HG03469 (cell line): ENCODE data around the gene SLC28A2.
"Not testable (repeated sequence)": the region's sequence is repeated elsewhere in the genome, so short reads cannot be mapped to it uniquely, and the experiment has no call there.

Experiments used
- ATAC-seq: cut with Tn5 transposase; IDR thresholded peaks from one replicate; pipeline ENCODE4 v1.9.1; 2021; ENCODE audit warnings: mild to moderate bottlenecking, moderate library complexity, moderate number of reproducible peaks; ENCODE audit not compliant: unreplicated experiment

Gene SLC28A2

DNA sequence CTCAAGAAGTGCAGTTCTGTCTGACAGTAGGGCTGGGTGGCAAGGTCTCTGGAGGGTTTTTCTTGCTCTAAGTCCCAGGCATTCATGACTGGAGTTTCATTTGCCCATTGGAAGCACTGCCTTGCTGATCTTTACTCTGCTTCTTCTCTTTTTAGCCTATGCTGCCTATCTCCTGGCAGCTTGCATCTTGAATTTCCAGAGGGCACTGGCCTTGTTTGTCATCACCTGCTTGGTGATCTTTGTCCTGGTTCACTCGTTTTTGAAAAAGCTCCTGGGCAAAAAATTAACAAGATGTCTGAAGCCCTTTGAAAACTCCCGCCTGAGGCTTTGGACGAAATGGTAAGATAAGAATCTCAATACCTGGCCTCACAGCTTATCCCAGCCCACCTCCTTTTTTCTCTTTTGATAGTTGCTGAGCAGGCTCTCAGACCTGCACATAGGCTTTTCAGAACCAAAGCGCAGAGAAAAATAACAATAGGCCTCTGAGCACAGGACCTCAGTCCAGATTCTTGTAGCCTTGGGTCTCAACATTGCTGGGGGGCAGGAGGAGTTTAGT, 10.9 kb downstream of the SLC28A2 start:
- no peak for ATAC-seq

DNA sequence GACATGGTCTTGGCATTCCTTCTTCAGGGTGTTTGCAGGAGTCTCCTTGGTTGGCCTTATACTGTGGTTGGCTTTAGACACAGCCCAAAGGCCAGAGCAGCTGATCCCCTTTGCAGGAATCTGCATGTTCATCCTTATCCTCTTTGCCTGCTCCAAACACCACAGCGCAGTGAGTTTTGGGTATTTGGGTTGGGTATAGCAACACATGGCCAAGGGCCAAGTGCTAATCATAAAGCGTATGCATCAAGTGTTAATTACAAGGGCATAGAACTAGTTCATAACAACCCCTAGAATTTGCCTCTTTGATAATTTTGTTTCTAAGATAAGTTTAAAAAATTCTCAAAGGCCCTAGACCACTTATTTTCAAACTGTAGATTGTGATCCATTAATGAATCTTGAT, 11.8 kb downstream of the SLC28A2 start:
- no peak for ATAC-seq

DNA sequence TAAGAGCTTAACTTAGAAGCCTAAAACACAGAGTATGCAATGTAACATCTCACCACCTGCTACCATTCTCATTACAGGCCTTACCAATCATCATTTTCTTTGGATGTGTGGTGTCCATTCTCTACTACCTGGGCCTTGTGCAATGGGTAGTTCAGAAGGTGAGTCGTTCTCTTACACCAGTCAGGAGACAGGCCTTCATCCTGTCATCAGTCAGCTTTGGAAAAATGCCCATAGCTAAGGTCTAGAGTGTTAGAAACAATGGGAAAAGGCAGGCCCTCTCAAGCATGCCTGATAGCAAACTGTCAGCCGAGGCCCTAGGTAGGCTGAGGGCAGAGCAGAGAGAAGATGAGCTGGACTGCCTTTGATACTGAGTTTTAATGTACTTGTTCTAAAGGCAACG, 13.5 kb downstream of the SLC28A2 start:
- ATAC-seq = no peak

DNA sequence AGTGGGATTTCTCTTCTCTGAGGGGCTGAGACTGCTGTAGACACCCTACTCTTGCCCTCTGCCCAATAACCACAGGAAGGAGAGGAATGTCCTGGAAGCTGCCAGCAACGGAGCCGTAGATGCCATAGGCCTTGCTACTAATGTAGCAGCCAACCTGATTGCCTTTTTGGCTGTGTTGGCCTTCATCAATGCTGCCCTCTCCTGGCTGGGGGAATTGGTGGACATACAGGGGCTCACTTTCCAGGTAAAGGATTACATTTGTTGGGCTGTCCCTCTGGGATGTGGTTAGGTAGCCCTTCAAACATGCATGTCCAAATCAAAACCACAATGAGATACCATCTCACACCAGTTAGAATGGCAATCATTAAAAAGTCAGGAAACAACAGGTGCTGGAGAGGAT, 16.1 kb downstream of the SLC28A2 start:
- no peak for ATAC-seq

DNA sequence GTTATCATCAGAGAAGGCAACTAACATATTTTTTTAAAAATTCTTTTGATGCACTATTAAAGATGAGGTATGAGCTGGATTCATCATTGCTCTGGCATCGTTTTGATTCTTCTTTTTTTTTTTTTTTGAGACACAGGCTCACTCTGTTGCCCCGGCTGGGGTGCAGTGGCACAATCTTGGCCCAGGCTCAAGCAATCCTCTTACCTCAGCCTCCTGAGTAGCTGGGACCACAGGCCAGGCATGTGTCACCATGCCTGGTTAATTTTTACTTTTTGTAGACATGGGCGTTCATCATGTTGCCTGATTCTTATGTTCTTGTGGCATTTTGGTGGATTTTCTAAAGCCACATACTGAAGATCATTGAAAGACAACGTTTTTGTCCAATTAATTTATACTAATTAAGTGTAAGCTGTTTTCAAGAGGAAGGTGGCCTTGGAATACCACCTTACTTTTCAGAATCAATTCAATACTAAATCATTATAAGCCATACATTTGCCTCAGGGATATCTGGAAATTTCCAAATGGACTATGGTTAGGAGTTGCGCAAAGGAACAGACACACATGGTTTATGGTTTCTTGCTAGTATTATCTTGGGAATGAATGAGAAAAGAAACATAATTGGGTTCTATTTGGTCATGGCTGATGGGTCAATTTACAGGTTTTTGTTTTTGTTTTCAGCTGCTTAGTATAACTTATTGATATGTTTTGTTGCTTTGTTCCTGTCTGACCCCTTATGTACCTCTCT, 22.8 kb downstream of the SLC28A2 start:
- no peak for ATAC-seq

DNA sequence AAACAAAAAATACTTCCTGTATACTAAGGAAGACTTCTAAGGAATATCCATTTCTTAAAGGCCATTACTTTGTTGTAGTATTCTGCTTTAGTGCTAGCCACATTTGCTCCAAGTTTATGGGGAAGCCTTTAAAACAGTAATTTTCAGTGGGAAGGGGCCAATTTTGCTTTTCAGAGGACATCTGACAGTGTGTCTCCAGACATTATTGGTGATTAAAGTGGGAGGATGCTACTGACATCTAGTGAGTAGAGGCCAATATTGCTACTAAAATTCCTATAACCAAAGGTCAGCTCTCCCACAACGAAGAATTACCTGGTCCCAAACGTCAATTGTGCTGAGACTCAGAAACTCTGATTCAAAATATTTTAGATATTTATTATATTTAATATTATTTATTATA, 24.8 kb downstream of the SLC28A2 start:
- no peak for ATAC-seq

DNA sequence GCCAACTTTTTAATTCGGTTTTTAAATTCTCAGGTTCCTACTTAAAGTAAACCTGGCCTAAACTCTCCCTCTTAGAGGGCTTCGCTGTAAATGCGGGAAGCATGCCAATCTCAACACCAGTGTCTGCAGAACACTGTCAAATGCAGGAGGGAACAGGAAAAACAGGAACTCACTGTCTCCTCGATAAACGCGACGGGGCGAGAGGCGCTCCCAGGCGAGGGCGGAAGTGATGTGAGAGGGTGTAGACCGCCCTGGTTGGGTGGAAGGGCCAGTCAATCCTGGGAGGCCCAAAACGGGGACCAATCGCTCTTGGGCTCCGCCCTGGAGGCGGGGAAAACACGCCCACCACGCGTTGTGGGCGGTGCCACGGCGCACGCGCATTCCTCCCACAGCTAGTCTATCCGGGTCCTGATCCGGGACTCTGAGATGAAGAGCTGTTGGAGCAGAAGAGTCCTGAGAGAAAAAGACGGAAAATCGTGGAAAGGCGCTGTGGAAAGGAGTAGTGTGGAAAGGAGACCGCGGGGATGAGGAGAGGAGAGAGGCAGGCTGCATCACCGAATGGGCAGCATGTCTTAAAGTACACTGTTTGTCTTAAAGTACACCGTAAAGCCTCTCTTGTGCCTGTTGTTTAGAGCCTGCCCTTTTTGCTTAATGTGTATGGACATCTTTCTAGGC, 27.1 kb downstream of the SLC28A2 start:
- peak; percentile 98 for ATAC-seq

DNA sequence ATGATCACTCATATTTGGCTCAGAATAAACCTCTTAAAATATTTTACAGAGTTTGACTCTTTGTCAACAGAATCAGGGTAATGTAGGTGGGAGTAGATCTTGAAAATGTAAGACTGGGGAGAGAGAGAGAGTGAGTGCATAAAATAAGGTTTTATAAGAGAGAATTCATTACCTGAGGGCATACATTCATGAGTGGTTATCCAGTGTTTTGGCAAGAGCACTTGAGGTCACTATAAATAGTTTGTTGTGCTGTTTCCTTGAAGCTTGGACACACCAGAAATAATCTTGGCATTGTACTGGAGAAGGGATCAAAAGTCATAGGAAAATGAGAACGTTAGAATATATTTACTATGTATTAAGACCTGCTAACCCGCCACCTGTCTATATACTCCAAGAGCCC, 33.4 kb downstream of the SLC28A2 start:
- ATAC-seq = no peak

DNA sequence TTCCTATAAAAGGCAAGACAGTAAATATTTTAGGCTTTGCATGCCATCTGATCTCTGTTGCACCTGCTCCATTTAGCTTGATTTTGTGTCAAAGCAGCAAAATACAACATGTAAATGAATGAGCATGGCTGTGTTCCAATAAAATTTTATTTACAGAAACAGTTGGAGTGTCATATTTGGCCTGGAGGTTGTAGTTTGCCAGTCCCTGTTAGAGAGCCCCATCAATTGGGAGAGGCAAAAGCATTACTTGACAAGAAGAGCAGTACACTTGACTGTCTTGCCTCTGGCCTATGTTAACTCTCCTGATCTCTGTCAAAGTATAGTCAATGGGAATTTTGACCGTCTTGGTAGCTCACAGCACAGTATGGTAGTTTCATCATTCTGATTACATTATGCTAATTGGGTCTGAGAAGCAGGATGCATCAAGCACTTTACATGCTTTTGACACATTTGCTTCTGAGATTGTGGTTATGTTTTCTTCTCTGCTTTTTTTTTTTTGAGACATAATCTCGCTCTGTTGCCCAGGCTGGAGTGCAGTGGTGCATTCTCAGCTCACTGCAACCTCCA, 35.4 kb downstream of the SLC28A2 start:
- no peak for ATAC-seq

DNA sequence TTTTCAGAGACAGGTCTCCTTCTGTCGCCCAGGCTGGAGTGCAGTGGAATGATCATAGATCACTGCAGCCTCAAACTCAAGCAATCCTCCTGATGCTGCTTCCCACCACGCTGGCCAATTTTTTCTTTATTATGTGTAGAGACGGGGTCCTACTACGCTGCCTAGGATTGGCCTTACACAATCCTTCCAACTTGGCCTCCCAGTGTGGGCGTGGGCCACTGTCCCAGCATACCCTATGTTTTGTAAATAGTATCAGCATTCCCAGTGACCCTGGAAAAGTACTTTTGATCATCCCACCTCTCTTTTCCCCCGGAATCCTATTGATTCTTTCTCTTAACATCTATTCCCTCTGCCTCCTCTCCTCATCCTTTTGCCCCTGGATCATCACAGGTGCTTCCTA, 36.9 kb downstream of the SLC28A2 start:
- no peak for ATAC-seq

DNA sequence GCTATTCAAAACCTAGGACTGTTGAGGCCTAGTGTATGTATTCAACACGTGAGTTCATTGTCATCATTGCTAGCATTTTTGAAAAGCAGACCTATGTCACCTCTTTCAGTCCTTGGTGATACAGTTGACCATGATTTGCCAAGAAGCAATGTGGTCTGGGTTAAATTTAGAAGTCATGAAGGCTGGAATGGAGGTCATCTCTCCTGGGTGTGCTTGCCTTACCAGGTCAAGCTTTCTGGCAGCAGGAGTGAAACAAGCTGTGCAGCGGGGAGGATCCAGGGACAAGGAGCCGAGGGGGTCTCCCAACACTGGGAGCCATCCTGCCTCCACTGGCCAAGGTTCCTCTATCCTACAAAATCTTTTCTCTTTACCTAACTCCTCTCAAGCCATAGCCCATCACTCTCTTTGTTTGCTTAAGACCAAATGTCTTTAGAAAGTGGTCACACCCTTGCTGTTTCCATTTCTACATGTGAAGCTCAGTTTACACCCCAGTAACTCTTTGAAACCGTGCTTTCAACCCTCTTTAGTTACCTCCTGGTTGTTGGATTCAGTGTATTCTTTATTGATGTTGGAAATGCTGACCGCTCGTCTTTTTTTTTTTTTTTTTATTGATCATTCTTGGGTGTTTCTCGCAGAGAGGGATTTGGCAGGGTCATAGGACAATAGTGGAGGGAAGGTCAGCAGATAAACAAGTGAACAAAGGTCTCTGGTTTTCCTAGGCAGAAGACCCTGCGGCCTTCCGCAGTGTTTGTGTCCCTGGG, 40.0 kb downstream of the SLC28A2 start:
- ATAC-seq = no peak

DNA sequence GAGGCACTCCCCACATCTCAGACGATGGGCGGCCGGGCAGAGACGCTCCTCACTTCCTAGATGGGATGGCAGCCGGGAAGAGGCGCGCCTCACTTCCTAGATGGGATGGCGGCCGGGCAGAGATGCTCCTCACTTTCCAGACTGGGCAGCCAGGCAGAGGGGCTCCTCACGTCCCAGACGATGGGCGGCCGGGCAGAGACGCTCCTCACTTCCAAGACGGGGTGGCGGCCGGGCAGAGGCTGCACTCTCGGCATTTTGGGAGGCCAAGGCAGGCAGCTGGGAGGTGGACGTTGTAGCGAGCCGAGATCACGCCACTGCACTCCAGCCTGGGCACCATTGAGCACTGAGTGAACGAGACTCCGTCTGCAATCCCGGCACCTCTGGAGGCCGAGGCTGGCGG, 41.3 kb downstream of the SLC28A2 start:
- ATAC-seq = not testable (repeated sequence)

DNA sequence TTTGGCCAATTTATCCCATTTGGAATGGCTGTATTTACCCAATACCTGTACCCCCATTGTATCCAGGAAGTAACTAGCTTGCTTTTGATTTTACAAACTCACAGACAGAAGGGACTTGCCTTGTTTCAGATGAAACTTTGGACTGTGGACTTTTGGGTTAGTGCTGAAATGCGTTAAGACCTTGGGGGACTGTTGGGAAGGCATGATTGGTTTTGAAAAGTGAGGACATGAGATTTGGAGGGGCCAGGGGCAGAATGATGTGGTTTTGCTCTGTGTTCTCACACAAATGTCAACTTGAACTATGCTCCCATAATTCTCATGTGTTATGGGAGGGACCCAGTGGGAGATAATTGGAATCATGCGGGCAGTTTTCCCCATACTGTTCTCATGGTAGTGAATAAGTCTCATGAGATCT, 46.9 kb downstream of the SLC28A2 start:
- ATAC-seq = not testable (repeated sequence)

DNA sequence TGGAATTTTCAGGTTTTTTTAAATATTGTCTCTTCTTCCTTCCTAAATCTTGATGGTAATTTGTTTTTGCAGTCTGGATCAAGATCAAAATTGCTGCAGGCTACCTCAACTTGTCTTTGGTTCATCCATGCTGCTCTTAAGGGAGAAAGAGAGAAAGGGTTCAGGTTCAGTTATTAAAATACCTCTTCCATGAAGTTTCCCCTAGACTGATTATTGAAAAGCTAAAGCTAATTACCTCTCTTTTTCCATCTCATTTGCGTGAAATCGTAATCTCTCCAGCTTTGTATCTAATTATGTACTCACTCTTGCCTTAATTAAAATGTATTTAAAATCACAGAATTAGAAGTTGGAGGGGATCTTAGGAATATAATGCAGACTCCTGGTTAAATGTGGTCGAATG, 52.7 kb downstream of the SLC28A2 start:
- no peak for ATAC-seq

DNA sequence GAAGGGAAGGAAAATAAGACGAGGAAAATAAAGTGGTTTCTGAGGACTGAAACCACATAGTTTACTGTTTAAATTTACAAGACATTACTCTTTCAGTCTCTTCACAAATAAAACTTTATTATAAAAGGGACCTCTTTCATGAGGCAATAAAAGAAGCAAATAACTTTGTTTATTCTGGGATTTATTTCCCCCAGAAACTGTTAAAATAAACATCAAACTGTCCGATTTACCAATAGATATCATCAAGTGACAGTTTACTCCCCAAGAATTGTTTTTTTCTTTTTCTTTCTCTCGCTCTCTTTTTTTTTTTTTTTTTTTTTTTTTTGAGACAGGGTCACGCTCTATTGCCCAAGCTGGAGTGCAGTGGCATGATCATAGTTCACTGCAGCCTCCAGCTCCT, 54.1 kb downstream of the SLC28A2 start:
- ATAC-seq = no peak

DNA sequence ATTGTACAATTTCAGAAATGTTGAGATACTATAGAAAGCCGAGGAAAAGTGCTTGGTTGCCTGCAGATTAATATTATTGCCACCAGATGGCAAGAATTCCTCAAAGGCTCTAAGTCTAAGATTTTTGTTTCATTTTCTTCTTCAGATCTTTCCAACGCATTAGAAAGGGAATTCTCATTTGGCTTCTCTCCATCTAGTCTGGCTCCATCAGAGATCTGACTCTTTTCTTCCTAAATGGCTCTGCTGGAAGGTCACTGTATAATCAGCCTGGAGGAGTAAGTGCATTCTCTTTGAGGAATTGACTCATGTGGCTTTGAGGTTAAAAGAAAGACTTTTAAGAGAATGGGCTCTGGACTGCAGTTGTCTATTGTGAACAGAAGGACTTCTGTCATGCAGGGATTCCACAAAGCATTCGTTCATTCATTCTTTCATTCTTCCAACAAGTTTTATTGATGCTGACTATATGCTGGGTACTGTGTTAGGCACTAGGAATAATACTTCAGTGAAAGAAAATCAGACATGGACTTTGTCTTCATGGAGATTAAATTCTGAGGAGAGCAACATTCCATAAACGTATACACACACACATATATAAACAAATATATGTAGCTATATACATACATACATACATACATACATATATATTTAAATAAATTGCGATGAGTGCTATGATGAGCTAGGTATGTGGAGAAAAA, 55.3 kb downstream of the SLC28A2 start:
- ATAC-seq = no peak

DNA sequence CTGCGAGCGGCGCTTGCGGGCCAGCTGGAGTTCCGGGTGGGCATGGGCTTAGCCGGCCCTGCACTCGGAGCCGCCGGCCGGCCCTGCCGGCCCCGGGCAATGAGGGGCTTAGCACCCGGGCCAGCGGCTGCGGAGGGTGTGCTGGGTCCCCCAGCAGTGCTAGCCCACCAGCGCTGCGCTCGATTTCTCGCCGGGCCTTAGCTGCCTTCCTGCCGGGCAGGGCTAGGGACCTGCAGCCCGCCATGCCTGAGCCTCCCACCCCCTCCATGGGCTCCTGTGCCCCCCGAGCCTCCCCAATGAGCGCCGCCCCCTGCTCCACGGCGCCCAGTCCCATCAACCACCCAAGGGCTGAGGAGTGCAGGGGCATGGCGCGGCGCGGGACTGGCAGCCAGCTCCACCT, 62.1 kb downstream of the SLC28A2 start:
- ATAC-seq = not testable (repeated sequence)

DNA sequence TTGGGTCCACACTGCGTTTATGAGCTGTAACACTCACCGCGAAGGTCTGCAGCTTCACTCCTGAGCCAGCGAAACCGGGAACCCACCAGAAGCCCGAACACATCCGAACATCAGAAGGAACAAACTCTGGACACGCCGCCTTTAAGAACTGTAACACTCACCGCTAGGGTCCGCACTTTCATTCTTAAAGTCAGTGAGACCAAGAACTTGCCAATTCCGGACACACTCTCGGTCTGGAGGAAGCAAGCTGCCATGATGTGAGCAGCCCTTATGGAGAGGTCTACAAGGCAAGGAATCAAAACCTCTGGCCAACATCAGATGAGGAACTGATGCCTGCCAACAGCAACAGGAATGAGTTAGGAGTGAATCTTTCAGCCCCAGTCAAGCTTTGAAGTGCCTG, 62.9 kb downstream of the SLC28A2 start:
- ATAC-seq = no peak

DNA sequence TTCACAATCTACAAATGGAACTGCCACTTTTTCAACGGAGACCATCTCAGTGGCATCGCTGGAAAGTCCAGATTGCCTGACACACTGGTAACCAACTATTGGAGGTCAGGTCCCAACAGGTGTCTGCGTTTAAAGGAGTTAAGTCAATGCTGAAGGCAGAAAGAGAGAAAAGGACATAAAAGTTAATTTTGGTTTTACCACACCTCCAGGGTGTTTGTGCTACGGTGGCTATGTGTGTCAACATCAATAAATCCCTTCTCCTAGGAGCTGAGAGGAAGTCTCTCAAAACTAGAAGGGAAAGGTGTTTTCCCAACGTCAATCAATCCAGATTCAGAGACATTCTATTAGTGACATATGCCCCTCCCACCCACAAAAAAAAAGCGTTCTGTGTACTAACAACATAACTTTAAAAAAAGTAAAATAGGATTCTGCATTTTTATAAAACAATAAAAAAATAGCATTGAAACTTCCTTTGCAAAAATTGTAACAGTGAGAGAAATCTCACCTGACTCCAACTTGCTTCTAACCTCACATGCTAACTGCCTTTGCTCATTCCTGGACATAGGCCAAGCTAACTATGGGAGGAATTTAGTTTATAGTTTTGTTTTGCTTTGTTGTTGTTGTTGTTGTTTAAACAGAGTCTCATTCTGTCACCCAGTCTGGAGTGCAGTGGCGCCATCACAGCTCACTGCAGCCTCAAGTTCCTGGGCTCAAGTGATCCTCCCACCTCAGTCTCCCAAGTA, 67.6 kb downstream of the SLC28A2 start:
- no peak for ATAC-seq
